B cell (primary cell): ENCODE results near the gene INHBA. TPM values are rescaled to one million over a fixed set of nuclear protein-coding genes. Genes with fewer than 3 reads are reported as not detected.

Experiments
- ATAC-seq: fragments of 200-7000 bp; cut with Tn5 transposase; one replicate; pipeline ENCODE4 v1.10.0; 2021; ENCODE audit warnings: low read depth, mild to moderate bottlenecking, moderate number of reproducible peaks, moderate library complexity
- CTCF ChIA-PET: fragments of 350-600 bp; sonication (Branson Sonifier 250); formaldehyde crosslinking; loops from one replicate; lab custom pipeline; 2021; ENCODE audit warnings: antibody characterized with exemption, inconsistent platforms; lab: Charles Lee
- POLR2A ChIA-PET: fragments of 350-600 bp; sonication (Branson Sonifier 250); formaldehyde crosslinking; loops from one replicate; lab custom pipeline; 2021; ENCODE audit warnings: antibody characterized with exemption; lab: Charles Lee
- DNase-seq: peaks from one replicate; pipeline ENCODE4 v3.0.0; 2013
- H2AFZ ChIP-seq: 2 replicates; pipeline ENCODE4 v1.6.1; 2012; ENCODE audit warnings: mild to moderate bottlenecking, low read depth, low read length; ENCODE audit not compliant: insufficient read depth, poor library complexity, severe bottlenecking
- H3K27ac ChIP-seq, 2 donors: 1 replicate in 1 of 2; 2 replicates in 1 of 2; pipeline ENCODE4 v1.5.1; 2012 to 2013; ENCODE audit warnings: low read length in 2 of 2, mild to moderate bottlenecking in 2 of 2, moderate library complexity in 1 of 2
- H3K27me3 ChIP-seq, 4 experiments: fragments of 200-600 bp in 1 of 4; sonication (generic) in 1 of 4; replicated peaks in 1 of 4; 1 replicate in 2 of 4; 2 replicates in 2 of 4; pipeline versions ENCODE4 v1.6.1 to v1.7.0; 2013 to 2016; ENCODE audit warnings: low read length in 3 of 4, mild to moderate bottlenecking in 2 of 4, mixed read lengths in 1 of 4, moderate library complexity in 1 of 4; ENCODE audit not compliant: insufficient read depth in 4 of 4, control insufficient read depth in 3 of 4; ENCODE audit errors: control extremely low read depth in 1 of 4
- H3K36me3 ChIP-seq, 2 experiments: replicated peaks in 1 of 2; 1 replicate in 1 of 2; 2 replicates in 1 of 2; pipeline versions ENCODE4 v1.6.1 to v1.7.1; 2013; ENCODE audit warnings: low read length in 1 of 2; ENCODE audit not compliant: insufficient read depth in 2 of 2, control insufficient read depth in 1 of 2; ENCODE audit errors: control extremely low read depth in 1 of 2, extremely low read depth in 1 of 2
- H3K4me1 ChIP-seq, 2 donors: fragments of 200-600 bp in 1 of 2; sonication (generic) in 1 of 2; 1 replicate in 1 of 2; 2 replicates in 1 of 2; pipeline versions ENCODE4 v1.5.1 to v1.6.1; 2013 to 2017; ENCODE audit warnings: low read length in 2 of 2; ENCODE audit not compliant: control insufficient read depth in 2 of 2, insufficient read depth in 2 of 2
- H3K4me2 ChIP-seq: replicated peaks from 2 replicates; pipeline ENCODE3; 2012; ENCODE audit warnings: mild to moderate bottlenecking, low read depth, low read length; ENCODE audit not compliant: poor library complexity, severe bottlenecking
- H3K4me3 ChIP-seq, 5 experiments: fragments of 200-600 bp in 1 of 5; sonication (generic) in 1 of 5; 1 replicate in 3 of 5; 2 replicates in 2 of 5; pipeline versions ENCODE4 v1.5.1 to v1.7.0; 2011 to 2016; ENCODE audit warnings: low read length in 4 of 5, mild to moderate bottlenecking in 4 of 5, low read depth in 2 of 5, control low read depth in 1 of 5, moderate library complexity in 1 of 5; ENCODE audit not compliant: insufficient read depth in 1 of 5; ENCODE audit errors: control extremely low read depth in 1 of 5, extremely low read depth in 1 of 5
- H3K79me2 ChIP-seq: fragments of 200-600 bp; sonication (generic); one replicate; pipeline ENCODE4 v1.6.0; 2016; ENCODE audit warnings: low read length; ENCODE audit not compliant: control insufficient read depth, insufficient read depth
- H3K9ac ChIP-seq: fragments of 200-600 bp; sonication (generic); 2 replicates; pipeline ENCODE4 v1.6.1; 2017; ENCODE audit warnings: mild to moderate bottlenecking, low read length, moderate library complexity
- H3K9me3 ChIP-seq, 3 donors: one replicate each; pipeline versions ENCODE4 v1.6.1 to v1.7.1; 2013; ENCODE audit warnings: low read length in 2 of 3; ENCODE audit not compliant: control insufficient read depth in 2 of 3, insufficient read depth in 1 of 3; ENCODE audit errors: control extremely low read depth in 1 of 3
- H4K20me1 ChIP-seq: 2 replicates; pipeline ENCODE4 v1.6.0; 2012; ENCODE audit warnings: mild to moderate bottlenecking, low read length; ENCODE audit not compliant: insufficient read depth, control insufficient read depth, poor library complexity, severe bottlenecking
- H3K27ac Mint-ChIP-seq: one replicate; pipeline ENCODE4 v1.8.0; 2021; ENCODE audit warnings: mixed read lengths
- H3K27me3 Mint-ChIP-seq: one replicate; pipeline ENCODE4 v1.8.0; 2021; ENCODE audit warnings: mixed read lengths
- H3K4me1 Mint-ChIP-seq: one replicate; pipeline ENCODE4 v1.8.0; 2021; ENCODE audit warnings: mixed read lengths
- H3K4me3 Mint-ChIP-seq: one replicate; pipeline ENCODE4 v1.8.0; 2021; ENCODE audit warnings: mixed read lengths
- H3K9me3 Mint-ChIP-seq: one replicate; pipeline ENCODE4 v1.8.0; 2022; ENCODE audit warnings: mixed read lengths; ENCODE audit not compliant: insufficient read depth
- CTCF ChIP-seq: fragments of 200-600 bp; IDR thresholded peaks from one replicate; pipeline ENCODE4 v1.8.0; 2022; ENCODE audit warnings: antibody characterized with exemption, mild to moderate bottlenecking
- EZH2 ChIP-seq: IDR thresholded peaks from 2 replicates; pipeline ENCODE4 v1.6.1; 2012; ENCODE audit warnings: borderline replicate concordance, low read depth, mild to moderate bottlenecking, moderate library complexity, low read length; ENCODE audit not compliant: insufficient read depth, poor library complexity, severe bottlenecking
- WGBS: methylation state at CpG from one replicate; pipeline ENCODE4 v1.1.5; 2013; ENCODE audit warnings: missing lambda C conversion rate; ENCODE audit not compliant: insufficient coverage; 5-methylcytosine and 5-hydroxymethylcytosine counted together
- intact Hi-C: fragments of 100-400 bp; cut with micrococcal nuclease; formaldehyde crosslinking; loops from one replicate; pipeline ENCODE4 v1.10.0; 2022
- polyA plus RNA-seq: library from polyadenylated mRNA; depleted of rRNA; stranded (reverse); fragments of >200 nt; gene quantifications from 2 replicates; pipeline ENCODE4 v1.2.3, GENCODE V29; 2012
- total RNA-seq, 2 donors: library from RNA; stranded (reverse); fragments of 120-200 nt in 1 of 2; gene quantifications; 1 replicate in 1 of 2; 2 replicates in 1 of 2; pipeline versions ENCODE4 v1.2.3 to v1.2.4, GENCODE V29; 2013 to 2022

The INHBA gene
- total and polyA plus RNA-seq, 2 donors (not counting 1 experiment from before 2014, with no cell fraction given) = not detected

- no peak overlapping the region for H3K27ac ChIP-seq
- no peaks in the 10 kb centered on the region for H4K20me1 ChIP-seq
- no peak overlapping the region for H3K4me2 ChIP-seq
- peaks cover 11 to 13% of the 10 kb centered on the region in 2 donors for H3K4me1 ChIP-seq
- DNase-seq = no peak
- no peak for ATAC-seq
- 79% methylated on average over 7 of the region's 13 CpGs for WGBS
- H3K9ac ChIP-seq = no peak overlapping the region
- TF ChIP-seq CTCF (no peak), EZH2 (no peak)
- Mint-ChIP-seq H3K9me3 (no peaks in the 10 kb centered on the region), H3K4me1 (peaks cover 17% of the 10 kb centered on the region), H3K27ac (no peak overlapping the region), H3K4me3 (no peak overlapping the region), H3K27me3 (peaks cover 74% of the 10 kb centered on the region)
- no peak overlapping the region for H3K4me3 ChIP-seq
- POLR2A ChIA-PET = no interaction called here
- CTCF ChIA-PET = interaction anchor here (0.9 to 3.3 kb wide), 4 partner anchors 9 to 14 kb away, joined by 3 to 21 read pairs (median 5); no protein-coding TSS in a partner anchor
- H2AFZ ChIP-seq = no peak overlapping the region
- H3K9me3 ChIP-seq = no peaks in the 10 kb centered on the region
- no peaks in the 10 kb centered on the region for H3K36me3 ChIP-seq
- no peaks in the 10 kb centered on the region for H3K79me2 ChIP-seq
- peaks cover 0 to 29% (median 21%) of the 10 kb centered on the region in 4 experiments for H3K27me3 ChIP-seq
- intact Hi-C loops = no loop called here
Observed at GRCh38 chr7:41695661-41696322, 7.1 kb downstream of the INHBA start.

GRCh38 chr7:41694495-41694894 is 8.4 kb downstream of the INHBA start:
- Histone ChIP-seq H2AFZ (no peak overlapping the region), H4K20me1 (no peaks in the 10 kb centered on the region), H3K4me1 (peaks cover 4% of the 10 kb centered on the region in 2 donors), H3K9me3 (no peaks in the 10 kb centered on the region), H3K27me3 (peaks cover 0 to 26% (median 17%) of the 10 kb centered on the region in 4 experiments), H3K27ac (no peak overlapping the region), H3K36me3 (no peaks in the 10 kb centered on the region), H3K4me2 (no peak overlapping the region), H3K79me2 (no peaks in the 10 kb centered on the region), H3K4me3 (no peak overlapping the region), H3K9ac (no peak overlapping the region)
- no peak overlapping the region for H3K27ac Mint-ChIP-seq
- H3K4me1 Mint-ChIP-seq = peaks cover 8% of the 10 kb centered on the region
- no peaks in the 10 kb centered on the region for H3K9me3 Mint-ChIP-seq
- peaks cover 63% of the 10 kb centered on the region for H3K27me3 Mint-ChIP-seq
- TF ChIP-seq CTCF = no peak
- TF ChIP-seq EZH2 = no peak
- intact Hi-C loops = no loop called here
- POLR2A ChIA-PET = no interaction called here
- CTCF ChIA-PET = interaction anchor here (3.3 kb wide), 1 partner anchor 10 kb away, joined by 21 read pairs; no protein-coding TSS in a partner anchor
- 79% methylated on average over 3 of the region's 6 CpGs for WGBS
- no peak overlapping the region for H3K4me3 Mint-ChIP-seq
- DNase-seq (no peak), ATAC-seq (no peak)
